Ishikawa (cell line): ENCODE data around the gene ZBTB20.

ENCODE experiments used
- CREB1 ChIP-seq: IDR thresholded peaks from 2 replicates; pipeline ENCODE4 v1.6.1; 2012; ENCODE audit warnings: low read depth
- EP300 ChIP-seq: IDR thresholded peaks from 2 replicates; pipeline ENCODE4 v1.6.1; 2012; ENCODE audit warnings: borderline replicate concordance
- NFIC ChIP-seq: IDR thresholded peaks from 2 replicates; pipeline ENCODE4 v1.6.1; 2012
- RAD21 ChIP-seq: IDR thresholded peaks from 2 replicates; pipeline ENCODE4 v1.6.1; 2012; ENCODE audit warnings: low read depth
- TCF12 ChIP-seq: IDR thresholded peaks from 2 replicates; pipeline ENCODE4 v1.6.1; 2012; ENCODE audit warnings: low read depth
- TEAD4 ChIP-seq: IDR thresholded peaks from 2 replicates; pipeline ENCODE4 v1.6.1; 2012
- ZBTB7A ChIP-seq: IDR thresholded peaks from 2 replicates; pipeline ENCODE4 v1.6.1; 2012; ENCODE audit warnings: low read depth
- TF ChIP-seq, protein P1 (sequence below): IDR thresholded peaks from 2 replicates; pipeline ENCODE4 v1.6.1; 2012

DNA sequence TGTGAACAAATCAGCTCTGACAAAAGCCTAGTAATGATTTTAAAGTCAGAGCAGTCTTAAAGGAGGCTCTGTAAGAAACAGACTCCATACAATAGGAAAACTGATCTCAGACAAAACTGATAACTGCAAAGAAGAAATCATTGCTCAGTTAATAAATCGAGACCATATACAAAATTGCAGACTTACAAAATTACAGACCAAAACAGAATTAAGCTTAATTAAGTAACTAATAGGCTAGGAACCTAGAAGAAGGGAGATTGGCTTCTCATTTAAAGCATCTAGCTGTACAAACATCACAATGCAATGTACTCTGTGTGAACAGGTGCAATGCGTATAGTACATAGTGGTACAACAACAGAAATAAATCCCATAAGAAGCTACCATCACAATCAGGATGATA lies 46.3 kb downstream of the ZBTB20 start:
- TF ChIP-seq ZBTB7A (no peak), NFIC (no peak), EP300 (no peak), TEAD4 (no peak), TCF12 (no peak), CREB1 (no peak), RAD21 (no peak)
- TF ChIP-seq, protein P1, sequence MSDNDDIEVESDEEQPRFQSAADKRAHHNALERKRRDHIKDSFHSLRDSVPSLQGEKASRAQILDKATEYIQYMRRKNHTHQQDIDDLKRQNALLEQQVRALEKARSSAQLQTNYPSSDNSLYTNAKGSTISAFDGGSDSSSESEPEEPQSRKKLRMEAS = no peak
